ENCODE measurements around the gene SULT4A1. TPM values are rescaled to one million over a fixed set of nuclear protein-coding genes. Genes with fewer than 3 reads are reported as not detected.

The SULT4A1 gene
- total RNA-seq, 2 experiments from 2014 or later, result not detected

DNA sequence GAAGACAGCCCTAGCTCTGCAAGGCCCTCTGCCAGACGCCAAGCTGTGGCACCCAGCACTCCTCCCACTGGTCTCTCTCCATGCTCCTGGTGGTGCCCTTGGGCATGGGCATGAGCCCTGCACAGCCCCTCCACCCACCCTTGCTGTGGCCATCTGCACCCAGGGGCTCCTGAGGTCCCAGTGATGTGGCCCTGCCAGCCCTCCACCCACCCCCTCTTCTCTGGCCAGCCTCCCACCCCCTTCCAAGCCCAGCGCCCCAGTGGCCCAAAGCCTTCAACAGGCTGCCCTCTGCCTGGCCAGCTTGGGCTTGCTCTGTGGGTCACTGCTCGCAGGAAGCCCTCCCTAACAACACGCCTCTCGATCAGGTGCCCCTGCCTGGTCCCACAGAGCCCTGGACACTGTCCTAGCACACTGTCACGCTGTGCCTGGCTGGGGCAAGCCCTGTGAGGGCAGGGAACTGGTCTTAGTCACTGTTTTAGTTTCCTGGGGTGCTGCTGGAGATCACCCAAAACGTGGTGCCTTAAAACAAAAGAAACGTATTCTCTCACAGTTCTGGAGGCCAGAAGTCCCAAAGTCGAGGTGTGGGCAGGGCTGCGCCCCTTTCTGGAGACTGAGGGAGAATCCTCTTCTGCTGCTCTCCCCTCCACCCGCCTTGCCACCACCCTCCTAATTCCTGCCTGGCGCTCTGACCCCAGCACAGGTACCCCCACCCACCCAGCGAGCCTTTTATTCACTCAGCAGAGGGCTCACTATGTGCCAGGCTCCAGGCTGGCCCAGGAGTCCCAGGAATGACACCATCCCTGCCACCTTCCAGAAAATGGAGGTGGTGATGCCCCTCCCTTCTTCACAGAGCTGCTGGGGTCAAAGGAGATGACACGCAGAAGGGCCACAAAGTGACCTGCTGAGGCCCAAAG lies 14.7 kb downstream of the SULT4A1 start:
- no peak overlapping the region for H2AFZ ChIP-seq (ENCODE audit: low read length)
- H3K4me2 ChIP-seq (ENCODE audit: low read length), result no peak overlapping the region
- no peaks in the 10 kb centered on the region for H3K79me2 ChIP-seq (ENCODE audit: insufficient read depth, low read depth, low read length)
- intact Hi-C loops (cut with micrococcal nuclease; ENCODE audit: unreplicated experiment), result no loop called here
- H4K20me1 ChIP-seq (ENCODE audit: insufficient read depth, low read length), result no peaks in the 10 kb centered on the region
- BruUV-seq (replicated peaks), result no TSS peak
- H3K27ac ChIP-seq (ENCODE audit: low read depth, low read length, poor library complexity, severe bottlenecking), result no peak overlapping the region
- no peak for DNase-seq (ENCODE audit: low spot score)
- no peaks in the 10 kb centered on the region for H3K4me1 ChIP-seq (ENCODE audit: insufficient read depth, low read length, poor library complexity, severe bottlenecking)
- no peak for TF ChIP-seq EZH2phosphoT487 (IDR thresholded peaks at IDR 0.05; ENCODE audit: borderline replicate concordance, low read depth, low read length)
- TF ChIP-seq, protein P1, sequence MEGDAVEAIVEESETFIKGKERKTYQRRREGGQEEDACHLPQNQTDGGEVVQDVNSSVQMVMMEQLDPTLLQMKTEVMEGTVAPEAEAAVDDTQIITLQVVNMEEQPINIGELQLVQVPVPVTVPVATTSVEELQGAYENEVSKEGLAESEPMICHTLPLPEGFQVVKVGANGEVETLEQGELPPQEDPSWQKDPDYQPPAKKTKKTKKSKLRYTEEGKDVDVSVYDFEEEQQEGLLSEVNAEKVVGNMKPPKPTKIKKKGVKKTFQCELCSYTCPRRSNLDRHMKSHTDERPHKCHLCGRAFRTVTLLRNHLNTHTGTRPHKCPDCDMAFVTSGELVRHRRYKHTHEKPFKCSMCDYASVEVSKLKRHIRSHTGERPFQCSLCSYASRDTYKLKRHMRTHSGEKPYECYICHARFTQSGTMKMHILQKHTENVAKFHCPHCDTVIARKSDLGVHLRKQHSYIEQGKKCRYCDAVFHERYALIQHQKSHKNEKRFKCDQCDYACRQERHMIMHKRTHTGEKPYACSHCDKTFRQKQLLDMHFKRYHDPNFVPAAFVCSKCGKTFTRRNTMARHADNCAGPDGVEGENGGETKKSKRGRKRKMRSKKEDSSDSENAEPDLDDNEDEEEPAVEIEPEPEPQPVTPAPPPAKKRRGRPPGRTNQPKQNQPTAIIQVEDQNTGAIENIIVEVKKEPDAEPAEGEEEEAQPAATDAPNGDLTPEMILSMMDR (conservative IDR thresholded peaks at IDR 0.05; ENCODE audit: low read length), result no peak
- no peak overlapping the region for H3K4me3 ChIP-seq (ENCODE audit: low read depth, low read length, poor library complexity, severe bottlenecking)
- H3K36me3 ChIP-seq (ENCODE audit: insufficient read depth, low read length), result no peaks in the 10 kb centered on the region
- ChIA-PET CTCF (ENCODE audit: unreplicated experiment) (no interaction called here), POLR2A (no interaction called here)
- no peaks in the 10 kb centered on the region for H3K9me2 ChIP-seq (ENCODE audit: insufficient read depth, low read length)
- H3K9me3 ChIP-seq (ENCODE audit: low read length), result no peaks in the 10 kb centered on the region

DNA sequence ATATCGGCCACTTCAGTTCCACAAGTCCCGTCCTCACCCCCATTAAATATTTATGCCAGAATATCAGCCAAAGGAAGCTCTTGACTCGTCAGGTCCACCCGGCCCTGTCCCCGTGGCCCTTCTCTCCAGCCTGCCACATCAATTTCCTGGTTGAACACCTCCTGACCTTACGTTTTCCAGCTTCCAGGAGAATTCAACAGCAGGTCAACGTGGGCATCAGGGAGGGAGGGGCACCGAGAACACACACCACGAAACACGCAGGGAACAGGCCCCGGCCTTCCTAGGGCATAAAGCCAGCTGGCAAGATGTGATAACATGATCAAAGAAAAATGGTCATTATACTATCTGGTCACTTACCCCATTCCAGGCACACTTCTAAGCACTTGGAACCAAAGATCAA lies 15.3 kb downstream of the SULT4A1 start:
- BruUV-seq (replicated peaks), result no TSS peak
- CTCF ChIA-PET (ENCODE audit: unreplicated experiment), result no interaction called here
- H3K4me3 ChIP-seq (ENCODE audit: low read depth, low read length, poor library complexity, severe bottlenecking), result no peak overlapping the region

More for the DNA sequence above, 15.3 kb downstream of the SULT4A1 start:
- no peak overlapping the region for H2AFZ ChIP-seq (ENCODE audit: low read length)
- TF ChIP-seq EZH2phosphoT487 (IDR thresholded peaks at IDR 0.05; ENCODE audit: borderline replicate concordance, low read depth, low read length), result no peak
- TF ChIP-seq, protein P1 (conservative IDR thresholded peaks at IDR 0.05; ENCODE audit: low read length), result no peak
- intact Hi-C loops (cut with micrococcal nuclease; ENCODE audit: unreplicated experiment), result no loop called here
- H3K4me2 ChIP-seq (ENCODE audit: low read length), result no peak overlapping the region
- H3K79me2 ChIP-seq (ENCODE audit: insufficient read depth, low read depth, low read length), result no peaks in the 10 kb centered on the region
- H3K4me1 ChIP-seq (ENCODE audit: insufficient read depth, low read length, poor library complexity, severe bottlenecking), result no peaks in the 10 kb centered on the region
- H4K20me1 ChIP-seq (ENCODE audit: insufficient read depth, low read length), result no peaks in the 10 kb centered on the region
- no peaks in the 10 kb centered on the region for H3K9me3 ChIP-seq (ENCODE audit: low read length)
- H3K36me3 ChIP-seq (ENCODE audit: insufficient read depth, low read length), result no peaks in the 10 kb centered on the region
- DNase-seq (ENCODE audit: low spot score), result no peak
- no peaks in the 10 kb centered on the region for H3K9me2 ChIP-seq (ENCODE audit: insufficient read depth, low read length)
- H3K27ac ChIP-seq (ENCODE audit: low read depth, low read length, poor library complexity, severe bottlenecking), result no peak overlapping the region
- POLR2A ChIA-PET, result no interaction called here
